Measurements from ENCODE around the gene GOLIM4. TPM values are rescaled to one million over a fixed set of nuclear protein-coding genes. Genes with fewer than 3 reads are reported as not detected.

Gene GOLIM4
- total RNA-seq, 1 experiment from 2014 or later = 25.3 TPM

DNA sequence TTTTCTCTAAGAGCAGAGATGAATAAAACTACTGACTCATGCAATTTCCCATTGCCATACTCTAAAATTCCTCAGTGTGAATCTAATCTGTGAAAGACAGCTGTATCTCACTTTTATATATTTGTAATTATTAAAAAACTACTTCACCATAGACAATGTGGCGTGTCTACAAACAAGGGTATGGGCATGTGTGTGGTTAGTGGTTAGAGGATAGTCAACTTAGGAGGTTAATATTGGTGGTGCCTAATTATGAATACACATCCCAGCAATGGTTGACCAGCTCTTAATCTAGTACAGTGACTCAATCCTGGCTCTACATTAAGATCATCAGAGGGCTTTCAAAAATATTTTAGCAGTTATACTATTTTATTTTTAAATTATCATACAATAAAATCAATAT, 94.5 kb downstream of the GOLIM4 start:
- no peaks in the 10 kb centered on the region for H3F3A ChIP-seq (ENCODE audit: low read length, unreplicated experiment)
- no peak overlapping the region for H3K4me2 ChIP-seq (ENCODE audit: low read length)
- no peaks in the 10 kb centered on the region for H3K9me3 ChIP-seq (ENCODE audit: low read length)
- H3K27me3 ChIP-seq (ENCODE audit: low read length) = peaks cover 7% of the 10 kb centered on the region; the same call in 1 of the 2 replicates
- TF ChIP-seq, protein P1, sequence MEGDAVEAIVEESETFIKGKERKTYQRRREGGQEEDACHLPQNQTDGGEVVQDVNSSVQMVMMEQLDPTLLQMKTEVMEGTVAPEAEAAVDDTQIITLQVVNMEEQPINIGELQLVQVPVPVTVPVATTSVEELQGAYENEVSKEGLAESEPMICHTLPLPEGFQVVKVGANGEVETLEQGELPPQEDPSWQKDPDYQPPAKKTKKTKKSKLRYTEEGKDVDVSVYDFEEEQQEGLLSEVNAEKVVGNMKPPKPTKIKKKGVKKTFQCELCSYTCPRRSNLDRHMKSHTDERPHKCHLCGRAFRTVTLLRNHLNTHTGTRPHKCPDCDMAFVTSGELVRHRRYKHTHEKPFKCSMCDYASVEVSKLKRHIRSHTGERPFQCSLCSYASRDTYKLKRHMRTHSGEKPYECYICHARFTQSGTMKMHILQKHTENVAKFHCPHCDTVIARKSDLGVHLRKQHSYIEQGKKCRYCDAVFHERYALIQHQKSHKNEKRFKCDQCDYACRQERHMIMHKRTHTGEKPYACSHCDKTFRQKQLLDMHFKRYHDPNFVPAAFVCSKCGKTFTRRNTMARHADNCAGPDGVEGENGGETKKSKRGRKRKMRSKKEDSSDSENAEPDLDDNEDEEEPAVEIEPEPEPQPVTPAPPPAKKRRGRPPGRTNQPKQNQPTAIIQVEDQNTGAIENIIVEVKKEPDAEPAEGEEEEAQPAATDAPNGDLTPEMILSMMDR (conservative IDR thresholded peaks at IDR 0.05; ENCODE audit: low read depth, low read length) = no peak
- TF ChIP-seq EZH2phosphoT487 (IDR thresholded peaks at IDR 0.05; ENCODE audit: borderline replicate concordance, low read length) (no peak), EZH2 (IDR thresholded peaks at IDR 0.05; ENCODE audit: low read length, unreplicated experiment) (no peak)
- ATAC-seq (no peak), DNase-seq (no peak)
- H3K9ac ChIP-seq (ENCODE audit: low read length) = no peak overlapping the region
- no TSS peak for BruUV-seq (replicated peaks)
- intact Hi-C loops (cut with micrococcal nuclease) = no loop called here
- H3K79me2 ChIP-seq (ENCODE audit: low read length) = no peaks in the 10 kb centered on the region
- no peaks in the 10 kb centered on the region for H3K36me3 ChIP-seq (ENCODE audit: low read depth, low read length)
- ChIA-PET CTCF (no interaction called here), POLR2A (ENCODE audit: unreplicated experiment) (no interaction called here)
- no peak overlapping the region for H3K4me3 ChIP-seq (ENCODE audit: low read length)
- no peaks in the 10 kb centered on the region for H3K9me2 ChIP-seq (replicated peaks; ENCODE audit: low read length)
- peaks cover 3% of the 10 kb centered on the region; the same call in 1 of the 2 replicates for H3K4me1 ChIP-seq (ENCODE audit: insufficient read depth, low read length)
- no peak overlapping the region for H3K27ac ChIP-seq (ENCODE audit: low read length)
- no peak overlapping the region for H2AFZ ChIP-seq (ENCODE audit: low read length)
- H4K20me1 ChIP-seq (ENCODE audit: low read length) = no peaks in the 10 kb centered on the region

DNA sequence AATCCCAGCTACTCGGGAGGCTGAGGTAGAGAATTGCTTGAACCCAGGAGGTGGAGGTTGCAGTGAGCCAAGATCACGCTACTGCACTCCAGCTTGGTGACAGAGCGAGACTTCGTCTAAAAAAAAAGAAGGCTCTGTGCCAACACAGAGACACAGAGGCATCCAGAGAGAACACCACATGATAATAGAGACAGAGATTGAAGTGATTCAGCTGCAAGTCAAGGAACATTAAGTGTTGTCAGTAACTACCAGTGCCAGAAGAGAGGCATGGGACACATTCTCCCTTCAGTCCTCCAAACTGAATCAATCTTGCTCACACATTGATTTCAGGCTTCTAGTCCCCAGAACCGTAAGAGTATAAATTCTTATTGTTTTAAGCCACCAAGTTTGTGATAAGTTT, 97.5 kb downstream of the GOLIM4 start:
- H3K9me3 ChIP-seq (ENCODE audit: low read length) = no peaks in the 10 kb centered on the region
- peaks cover 7% of the 10 kb centered on the region; the same call in 1 of the 2 replicates for H3K27me3 ChIP-seq (ENCODE audit: low read length)
- no peak overlapping the region for H3K9ac ChIP-seq (ENCODE audit: low read length)
- DNase-seq (no peak), ATAC-seq (no peak)
- POLR2A ChIA-PET (ENCODE audit: unreplicated experiment) = no interaction called here
- H3F3A ChIP-seq (ENCODE audit: low read length, unreplicated experiment) = no peaks in the 10 kb centered on the region
- BruUV-seq (replicated peaks) = no TSS peak
- no peak overlapping the region for H3K27ac ChIP-seq (ENCODE audit: low read length)
- CTCF ChIA-PET = no interaction called here
- H2AFZ ChIP-seq (ENCODE audit: low read length) = no peak overlapping the region
- intact Hi-C loops (cut with micrococcal nuclease) = no loop called here
- no peak overlapping the region for H3K4me3 ChIP-seq (ENCODE audit: low read length)
- no peaks in the 10 kb centered on the region for H3K4me1 ChIP-seq (ENCODE audit: insufficient read depth, low read length)
- H3K9me2 ChIP-seq (replicated peaks; ENCODE audit: low read length) = no peaks in the 10 kb centered on the region
- H3K79me2 ChIP-seq (ENCODE audit: low read length) = no peaks in the 10 kb centered on the region
- no peak for TF ChIP-seq EZH2 (IDR thresholded peaks at IDR 0.05; ENCODE audit: low read length, unreplicated experiment)
- TF ChIP-seq EZH2phosphoT487 (IDR thresholded peaks at IDR 0.05; ENCODE audit: borderline replicate concordance, low read length) = no peak
- TF ChIP-seq, protein P1 (conservative IDR thresholded peaks at IDR 0.05; ENCODE audit: low read depth, low read length) = no peak
- H4K20me1 ChIP-seq (ENCODE audit: low read length) = no peaks in the 10 kb centered on the region
- no peak overlapping the region for H3K4me2 ChIP-seq (ENCODE audit: low read length)
- no peaks in the 10 kb centered on the region for H3K36me3 ChIP-seq (ENCODE audit: low read depth, low read length)

DNA sequence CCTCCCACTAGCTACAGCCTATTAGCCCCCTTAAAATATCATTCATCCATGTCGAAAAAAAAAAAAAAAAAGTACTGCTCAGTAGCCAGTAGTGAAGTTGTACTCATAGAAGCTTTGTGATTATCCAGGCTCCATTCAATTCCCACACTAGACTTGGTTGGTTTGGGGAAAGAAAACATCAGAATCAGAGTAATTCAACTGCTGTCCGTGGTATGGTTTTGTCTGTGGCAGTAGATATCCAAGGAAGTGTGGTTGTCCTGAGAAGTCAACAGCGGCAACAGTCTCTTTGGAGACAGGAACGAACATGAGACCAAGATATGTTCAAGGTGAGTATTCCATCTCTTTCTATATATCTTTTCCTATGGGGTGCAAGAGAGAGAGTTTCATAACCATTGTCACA, 99.2 kb downstream of the GOLIM4 start:
- DNase-seq (no peak), ATAC-seq (no peak)
- Histone ChIP-seq H3K36me3 (ENCODE audit: low read depth, low read length) (no peaks in the 10 kb centered on the region), H2AFZ (ENCODE audit: low read length) (no peak overlapping the region), H3K4me3 (ENCODE audit: low read length) (no peak overlapping the region), H4K20me1 (ENCODE audit: low read length) (no peaks in the 10 kb centered on the region), H3F3A (ENCODE audit: low read length, unreplicated experiment) (no peaks in the 10 kb centered on the region), H3K9ac (ENCODE audit: low read length) (no peak overlapping the region), H3K27ac (ENCODE audit: low read length) (no peak overlapping the region), H3K9me2 (replicated peaks; ENCODE audit: low read length) (no peaks in the 10 kb centered on the region), H3K4me2 (ENCODE audit: low read length) (no peak overlapping the region), H3K4me1 (ENCODE audit: insufficient read depth, low read length) (no peaks in the 10 kb centered on the region), H3K79me2 (ENCODE audit: low read length) (no peaks in the 10 kb centered on the region), H3K27me3 (ENCODE audit: low read length) (peaks cover 18% of the 10 kb centered on the region), H3K9me3 (ENCODE audit: low read length) (no peaks in the 10 kb centered on the region)
- intact Hi-C loops (cut with micrococcal nuclease) = no loop called here
- BruUV-seq (replicated peaks) = no TSS peak
- ChIA-PET CTCF (no interaction called here), POLR2A (ENCODE audit: unreplicated experiment) (no interaction called here)
- TF ChIP-seq EZH2phosphoT487 (IDR thresholded peaks at IDR 0.05; ENCODE audit: borderline replicate concordance, low read length) = no peak
- TF ChIP-seq, protein P1 (conservative IDR thresholded peaks at IDR 0.05; ENCODE audit: low read depth, low read length) = no peak
- no peak for TF ChIP-seq EZH2 (IDR thresholded peaks at IDR 0.05; ENCODE audit: low read length, unreplicated experiment)
